Right lobe of liver (tissue), 4 donors: ENCODE data around the gene TPSAB1.

Source experiments
- POLR2A ChIP-seq: fragments of 450-650 bp; IDR thresholded peaks from one replicate; pipeline ENCODE4 v1.6.1; 2017; ENCODE audit warnings: antibody characterized with exemption, mild to moderate bottlenecking
- TF ChIP-seq, protein P1 (sequence below), 4 donors: fragments of 200-600 bp in 3 of 4; fragments of 450-650 bp in 1 of 4; IDR thresholded peaks; one replicate each; pipeline versions ENCODE4 v1.5.1 to v1.8.0; 2016 to 2022; ENCODE audit warnings: antibody characterized with exemption in 4 of 4, mild to moderate bottlenecking in 2 of 4
- donor health status: DM: no; HTN: no; CAD: no.
- donor health status: DM: no; HTN: no; CAD: no.
- donor health status: DM: no; HTN: yes; CAD: no.

DNA sequence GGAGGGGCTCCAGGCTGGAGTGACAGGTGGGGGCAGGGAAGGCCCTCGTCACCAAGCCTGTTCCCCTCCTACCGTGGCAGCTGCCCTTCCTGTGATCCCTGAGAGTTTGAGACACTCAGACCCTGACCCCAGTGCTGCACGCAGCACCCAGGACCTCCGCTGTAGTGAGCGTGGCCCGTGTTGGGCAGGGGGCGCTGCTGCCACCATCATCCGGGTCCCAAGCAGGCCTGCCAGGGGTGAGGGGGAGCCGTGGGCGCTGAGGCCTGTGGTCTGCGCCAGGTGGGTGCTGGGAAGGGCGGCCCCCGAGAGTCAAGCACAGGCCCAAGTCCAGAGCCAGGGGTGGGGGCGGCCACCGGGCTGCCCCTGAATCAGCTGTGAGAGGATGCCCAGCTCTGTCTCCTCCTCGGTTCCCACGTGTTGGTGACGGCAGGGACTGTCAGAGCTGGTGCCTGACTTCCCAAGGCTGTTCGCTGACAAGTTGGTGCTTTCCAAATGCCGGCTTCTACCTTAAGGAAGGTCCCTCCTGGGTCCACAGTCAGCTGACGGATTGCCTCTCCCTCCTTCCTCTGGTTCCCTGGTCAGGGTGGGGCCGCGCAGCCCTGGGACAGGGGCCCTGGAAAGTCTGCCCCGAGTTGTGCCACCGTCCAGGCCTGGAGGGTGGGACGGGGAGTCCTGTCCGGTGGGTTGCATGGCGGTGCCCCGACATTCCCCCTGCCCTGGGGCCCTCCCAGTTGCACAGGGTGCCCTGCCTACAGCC is 46.5 kb upstream of the TPSAB1 start:
- TF ChIP-seq, protein P1, sequence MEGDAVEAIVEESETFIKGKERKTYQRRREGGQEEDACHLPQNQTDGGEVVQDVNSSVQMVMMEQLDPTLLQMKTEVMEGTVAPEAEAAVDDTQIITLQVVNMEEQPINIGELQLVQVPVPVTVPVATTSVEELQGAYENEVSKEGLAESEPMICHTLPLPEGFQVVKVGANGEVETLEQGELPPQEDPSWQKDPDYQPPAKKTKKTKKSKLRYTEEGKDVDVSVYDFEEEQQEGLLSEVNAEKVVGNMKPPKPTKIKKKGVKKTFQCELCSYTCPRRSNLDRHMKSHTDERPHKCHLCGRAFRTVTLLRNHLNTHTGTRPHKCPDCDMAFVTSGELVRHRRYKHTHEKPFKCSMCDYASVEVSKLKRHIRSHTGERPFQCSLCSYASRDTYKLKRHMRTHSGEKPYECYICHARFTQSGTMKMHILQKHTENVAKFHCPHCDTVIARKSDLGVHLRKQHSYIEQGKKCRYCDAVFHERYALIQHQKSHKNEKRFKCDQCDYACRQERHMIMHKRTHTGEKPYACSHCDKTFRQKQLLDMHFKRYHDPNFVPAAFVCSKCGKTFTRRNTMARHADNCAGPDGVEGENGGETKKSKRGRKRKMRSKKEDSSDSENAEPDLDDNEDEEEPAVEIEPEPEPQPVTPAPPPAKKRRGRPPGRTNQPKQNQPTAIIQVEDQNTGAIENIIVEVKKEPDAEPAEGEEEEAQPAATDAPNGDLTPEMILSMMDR (IDR thresholded peaks at IDR 0.05) = no peak
- no peak for TF ChIP-seq POLR2A
